Measurements from ENCODE around the gene RPA3.

GRCh38 chr7:7653593-7654187, 64.7 kb downstream of the RPA3 start:
- TF ChIP-seq YY1 (IDR thresholded peaks at IDR 0.05; ENCODE audit: insufficient read depth, insufficient read length) (no peak), SUZ12 (IDR thresholded peaks at IDR 0.05; ENCODE audit: extremely low read depth, insufficient read depth, insufficient read length) (no peak), ZNF274 (IDR thresholded peaks at IDR 0.05; ENCODE audit: low read depth, low read length) (no peak)
